A673 (cell line): ENCODE data around the gene TRPM2. TPM values are rescaled to one million over a fixed set of nuclear protein-coding genes. Genes with fewer than 3 reads are reported as not detected.

ENCODE experiments used
- BruUV-seq: library from RNA; stranded (reverse); fragments of 400-500 nt; replicated peaks from 2 replicates; lab custom pipeline; 2021; lab: Mats Ljungman, UMichigan
- CTCF ChIA-PET: fragments of 300-600 bp; sonication (Branson Sonifier 250); formaldehyde crosslinking; loops from one replicate; lab custom pipeline; 2022; ENCODE audit warnings: antibody characterized with exemption; lab: Charles Lee
- POLR2A ChIA-PET: fragments of 300-600 bp; sonication (Branson Sonifier 250); formaldehyde crosslinking; loops from one replicate; lab custom pipeline; 2022; ENCODE audit warnings: antibody characterized with exemption; ENCODE audit not compliant: low non-redundant PET; lab: Charles Lee
- DNase-seq: peaks from one replicate; pipeline ENCODE4 v3.0.0-alpha.2; 2015; ENCODE audit warnings: low spot score
- H3K27ac ChIP-seq: fragments of 200-600 bp; sonication (generic); 2 replicates; pipeline ENCODE4 v1.5.1; 2016; ENCODE audit warnings: mixed run types, low read depth, mild to moderate bottlenecking, mixed read lengths, antibody characterized with exemption, low read length; ENCODE audit not compliant: poor library complexity, severe bottlenecking
- H3K27me3 ChIP-seq: fragments of 200-600 bp; sonication (generic); replicated peaks from 2 replicates; pipeline ENCODE4 v1.6.1; 2017; ENCODE audit warnings: mixed run types, low read depth, mild to moderate bottlenecking, mixed read lengths, antibody characterized with exemption, low read length; ENCODE audit not compliant: insufficient read depth, poor library complexity
- H3K36me3 ChIP-seq: fragments of 200-600 bp; sonication (generic); 2 replicates; pipeline ENCODE4 v1.6.1; 2016; ENCODE audit warnings: mixed run types, mild to moderate bottlenecking, mixed read lengths, antibody characterized with exemption, low read length; ENCODE audit not compliant: insufficient read depth, poor library complexity, severe bottlenecking
- H3K4me1 ChIP-seq: fragments of 200-600 bp; sonication (generic); 2 replicates; pipeline ENCODE4 v1.6.1; 2017; ENCODE audit warnings: mixed run types, mild to moderate bottlenecking, mixed read lengths, antibody characterized with exemption, low read length; ENCODE audit not compliant: insufficient read depth, poor library complexity, severe bottlenecking
- H3K4me3 ChIP-seq: fragments of 200-600 bp; sonication (generic); 2 replicates; pipeline ENCODE4 v1.5.1; 2016; ENCODE audit warnings: low read depth, mixed run types, mild to moderate bottlenecking, mixed read lengths, low read length; ENCODE audit not compliant: poor library complexity, severe bottlenecking
- H3K9me3 ChIP-seq: fragments of 200-600 bp; sonication (generic); 2 replicates; pipeline ENCODE4 v1.6.1; 2016; ENCODE audit warnings: mixed run types, low read depth, mild to moderate bottlenecking, mixed read lengths, antibody characterized with exemption, low read length; ENCODE audit not compliant: poor library complexity, severe bottlenecking
- EZH2 ChIP-seq: fragments of 200-600 bp; sonication (generic); IDR thresholded peaks from 2 replicates; pipeline ENCODE4 v1.6.1; 2017; ENCODE audit warnings: borderline replicate concordance, low read depth, mild to moderate bottlenecking, mixed read lengths, antibody characterized with exemption, low read length; ENCODE audit not compliant: poor library complexity, severe bottlenecking
- intact Hi-C: fragments of 100-400 bp; cut with micrococcal nuclease; formaldehyde crosslinking; loops from one replicate; pipeline ENCODE4 v1.10.0; 2022; ENCODE audit not compliant: unreplicated experiment
- total RNA-seq: library from RNA; stranded (reverse); gene quantifications from 2 replicates; pipeline ENCODE4 v1.2.3, GENCODE V29; 2021
- TF ChIP-seq, protein P1 (sequence below): fragments of 300-800, 200-600 bp; sonication (generic); conservative IDR thresholded peaks from 2 replicates; pipeline ENCODE4 v1.5.1; 2017; ENCODE audit warnings: low read depth, mild to moderate bottlenecking, antibody characterized with exemption, low read length, moderate library complexity, mixed read lengths

Gene TRPM2
- total RNA-seq, 1 experiment from 2014 or later, result 0.21 TPM

DNA sequence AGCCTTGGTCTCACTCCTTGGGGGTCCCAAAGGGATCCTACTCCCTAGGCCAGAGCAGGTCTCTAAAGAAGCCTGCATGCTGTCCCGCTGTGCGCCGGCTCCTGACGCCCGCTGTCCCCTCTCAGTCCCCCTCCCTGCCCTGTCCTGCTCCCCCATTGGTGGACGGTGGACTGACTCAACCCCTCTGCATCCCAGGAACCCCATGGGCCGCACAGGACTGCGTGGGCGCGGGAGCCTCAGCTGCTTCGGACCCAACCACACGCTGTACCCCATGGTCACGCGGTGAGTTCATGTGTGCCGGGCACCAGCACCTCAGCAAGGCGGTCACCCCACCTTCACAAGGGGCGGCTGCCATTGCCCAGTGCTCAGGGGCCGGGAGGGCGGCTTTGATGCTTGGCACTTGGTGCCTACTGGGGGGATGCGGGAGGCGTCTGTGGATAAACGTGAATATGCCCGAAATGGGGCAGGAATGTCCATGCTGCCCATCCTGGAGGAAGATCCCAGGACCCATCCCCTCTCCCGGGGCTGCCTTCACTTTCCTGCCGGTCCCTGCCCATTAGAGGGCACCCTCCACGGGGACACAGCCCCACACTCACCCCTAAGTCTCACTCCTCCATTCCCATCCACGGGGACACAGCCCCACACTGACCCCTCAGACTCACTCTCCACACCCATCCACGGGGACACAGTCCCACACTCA lies 81.7 kb downstream of the TRPM2 start:
- ChIA-PET CTCF (no interaction called here), POLR2A (no interaction called here)
- Histone ChIP-seq H3K9me3 (peaks cover under 1% of the 10 kb centered on the region), H3K4me3 (no peak overlapping the region), H3K36me3 (no peaks in the 10 kb centered on the region), H3K27me3 (no peaks in the 10 kb centered on the region), H3K4me1 (no peaks in the 10 kb centered on the region), H3K27ac (no peak overlapping the region)
- DNase-seq, result no peak
- no TSS peak for BruUV-seq
- intact Hi-C loops, result no loop called here
- TF ChIP-seq, protein P1, sequence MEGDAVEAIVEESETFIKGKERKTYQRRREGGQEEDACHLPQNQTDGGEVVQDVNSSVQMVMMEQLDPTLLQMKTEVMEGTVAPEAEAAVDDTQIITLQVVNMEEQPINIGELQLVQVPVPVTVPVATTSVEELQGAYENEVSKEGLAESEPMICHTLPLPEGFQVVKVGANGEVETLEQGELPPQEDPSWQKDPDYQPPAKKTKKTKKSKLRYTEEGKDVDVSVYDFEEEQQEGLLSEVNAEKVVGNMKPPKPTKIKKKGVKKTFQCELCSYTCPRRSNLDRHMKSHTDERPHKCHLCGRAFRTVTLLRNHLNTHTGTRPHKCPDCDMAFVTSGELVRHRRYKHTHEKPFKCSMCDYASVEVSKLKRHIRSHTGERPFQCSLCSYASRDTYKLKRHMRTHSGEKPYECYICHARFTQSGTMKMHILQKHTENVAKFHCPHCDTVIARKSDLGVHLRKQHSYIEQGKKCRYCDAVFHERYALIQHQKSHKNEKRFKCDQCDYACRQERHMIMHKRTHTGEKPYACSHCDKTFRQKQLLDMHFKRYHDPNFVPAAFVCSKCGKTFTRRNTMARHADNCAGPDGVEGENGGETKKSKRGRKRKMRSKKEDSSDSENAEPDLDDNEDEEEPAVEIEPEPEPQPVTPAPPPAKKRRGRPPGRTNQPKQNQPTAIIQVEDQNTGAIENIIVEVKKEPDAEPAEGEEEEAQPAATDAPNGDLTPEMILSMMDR, result no peak
- no peak for TF ChIP-seq EZH2

DNA sequence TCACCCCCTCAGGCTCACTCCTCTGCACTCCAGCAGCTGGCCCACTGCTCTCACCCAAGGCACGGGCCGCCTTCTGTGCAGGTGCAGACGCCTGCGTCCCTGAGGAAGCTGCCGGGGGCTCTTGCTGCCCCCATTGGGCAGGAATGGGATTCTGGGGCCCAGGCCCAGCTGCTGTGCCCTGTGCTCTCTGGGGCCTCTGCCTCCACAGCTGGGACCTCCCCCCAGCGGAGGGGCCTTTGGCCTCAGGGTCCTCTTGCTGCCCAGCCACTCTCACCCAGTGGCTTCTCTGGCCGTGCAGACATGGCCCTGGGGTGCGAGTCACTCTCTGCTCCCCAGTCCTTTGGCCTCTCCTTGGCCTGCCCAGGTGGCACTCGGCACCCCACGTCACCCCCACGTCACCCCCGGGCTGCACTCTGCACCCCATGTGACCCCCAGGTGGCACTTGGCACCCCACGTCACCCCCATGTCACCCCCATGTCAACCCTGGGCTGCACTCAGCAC lies 82.7 kb downstream of the TRPM2 start:
- H3K27me3 ChIP-seq, result no peaks in the 10 kb centered on the region
- no peaks in the 10 kb centered on the region for H3K36me3 ChIP-seq
- ChIA-PET CTCF (no interaction called here), POLR2A (no interaction called here)
- H3K27ac ChIP-seq, result no peak overlapping the region
- DNase-seq, result no peak
- no TSS peak for BruUV-seq
- H3K4me1 ChIP-seq, result no peaks in the 10 kb centered on the region
- no peak for TF ChIP-seq EZH2
- TF ChIP-seq, protein P1, result no peak
- intact Hi-C loops, result no loop called here
- no peaks in the 10 kb centered on the region for H3K9me3 ChIP-seq
- H3K4me3 ChIP-seq, result no peak overlapping the region

DNA sequence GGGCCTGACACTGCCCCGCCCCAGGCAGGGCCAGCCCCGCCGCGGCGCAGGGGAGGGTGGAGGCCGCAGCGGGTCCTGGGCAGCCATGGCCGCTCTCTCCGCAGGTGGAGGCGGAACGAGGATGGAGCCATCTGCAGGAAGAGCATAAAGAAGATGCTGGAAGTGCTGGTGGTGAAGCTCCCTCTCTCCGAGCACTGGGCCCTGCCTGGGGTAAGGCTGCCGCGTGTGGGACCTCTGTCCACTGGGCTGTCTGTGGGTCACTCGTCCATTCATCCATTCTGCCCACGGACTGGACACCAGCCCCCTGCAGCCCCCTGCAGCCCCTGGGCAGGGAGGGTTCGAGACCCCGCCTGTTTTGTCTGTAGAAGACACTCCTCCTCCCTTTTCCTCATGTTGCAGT lies 83.5 kb downstream of the TRPM2 start:
- TF ChIP-seq EZH2, result no peak
- no peaks in the 10 kb centered on the region for H3K36me3 ChIP-seq
- H3K9me3 ChIP-seq, result no peaks in the 10 kb centered on the region
- H3K27ac ChIP-seq, result no peak overlapping the region
- no peak overlapping the region for H3K4me3 ChIP-seq
- no peaks in the 10 kb centered on the region for H3K27me3 ChIP-seq
- H3K4me1 ChIP-seq, result no peaks in the 10 kb centered on the region
- BruUV-seq, result no TSS peak
- intact Hi-C loops, result no loop called here
- no peak for DNase-seq
- ChIA-PET POLR2A (no interaction called here), CTCF (no interaction called here)

DNA sequence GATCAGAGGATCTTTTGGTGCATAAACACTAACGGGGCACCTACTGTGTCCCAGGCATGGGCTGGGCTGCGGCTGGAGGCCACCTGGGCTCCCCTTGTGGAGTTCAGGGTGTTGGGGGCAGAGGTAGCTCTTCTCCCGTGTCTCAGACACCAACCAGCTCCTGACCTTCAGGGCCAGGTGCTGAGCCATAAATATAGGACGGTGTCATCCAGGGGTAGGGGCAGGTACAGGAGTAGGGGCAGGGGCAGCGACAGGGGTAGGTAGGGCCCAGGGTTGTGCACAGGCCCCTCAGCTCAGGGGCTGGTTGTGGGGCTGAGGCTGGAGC lies 83.9 kb downstream of the TRPM2 start:
- Histone ChIP-seq H3K27me3 (no peaks in the 10 kb centered on the region), H3K36me3 (no peaks in the 10 kb centered on the region), H3K4me1 (no peaks in the 10 kb centered on the region), H3K4me3 (no peak overlapping the region), H3K27ac (no peak overlapping the region), H3K9me3 (no peaks in the 10 kb centered on the region)
- intact Hi-C loops, result no loop called here
- TF ChIP-seq, protein P1, result no peak
- no peak for TF ChIP-seq EZH2
- CTCF ChIA-PET, result no interaction called here
- DNase-seq, result no peak
- no TSS peak for BruUV-seq
- POLR2A ChIA-PET, result no interaction called here
